Stomach (tissue), 9 donors: ENCODE measurements around the gene CTR9. TPM values are rescaled to one million over a fixed set of nuclear protein-coding genes. Genes with fewer than 3 reads are reported as not detected.

ENCODE experiments used
- DNase-seq, 2 donors: peaks; one replicate each; pipeline versions ENCODE4 v3.0.0 to v3.0.0-alpha.2; 2013 to 2019
- H3K27ac ChIP-seq, 5 donors: fragments of 200-600 bp in 4 of 5; sonication (generic) in 4 of 5; one replicate each; pipeline ENCODE4 v1.5.1; 2013 to 2019; ENCODE audit warnings: mild to moderate bottlenecking in 1 of 5, moderate library complexity in 1 of 5
- H3K27me3 ChIP-seq, 3 donors: fragments of 200-600 bp; sonication (generic); one replicate each; pipeline ENCODE4 v1.5.1; 2017 to 2019; ENCODE audit warnings: mixed run types in 1 of 3
- H3K36me3 ChIP-seq, 4 donors: fragments of 200-600 bp; sonication (generic); 1 replicate in 3 of 4; 2 replicates in 1 of 4; pipeline ENCODE4 v1.5.1; 2016 to 2019
- H3K4me1 ChIP-seq, 4 donors: fragments of 200-600 bp; sonication (generic); one replicate each; pipeline ENCODE4 v1.5.1; 2016 to 2019
- H3K4me3 ChIP-seq, 4 donors: fragments of 200-600 bp; sonication (generic) in 3 of 4; one replicate each; pipeline ENCODE4 v1.5.1; 2016 to 2019; ENCODE audit warnings: mild to moderate bottlenecking in 1 of 4
- H3K9me3 ChIP-seq, 4 donors: fragments of 200-600 bp; sonication (generic); one replicate each; pipeline ENCODE4 v1.5.1; 2016 to 2019
- CTCF ChIP-seq, 7 experiments: fragments of 450-650 bp in 4 of 7; fragments of 200-600 bp in 3 of 7; sonication (generic) in 3 of 7; IDR thresholded peaks; one replicate each; pipeline ENCODE4 v1.5.1; 2016 to 2019; ENCODE audit warnings: antibody characterized with exemption in 7 of 7, control low read depth in 2 of 7, mild to moderate bottlenecking in 1 of 7
- EP300 ChIP-seq: sonication (generic); formaldehyde crosslinking; IDR thresholded peaks from one replicate; pipeline ENCODE4 v1.6.1; 2017; ENCODE audit warnings: antibody characterized with exemption
- POLR2A ChIP-seq, 4 donors: fragments of 450-650 bp; IDR thresholded peaks; one replicate each; pipeline ENCODE4 v1.6.1; 2016; ENCODE audit warnings: antibody characterized with exemption in 4 of 4, control low read depth in 2 of 4, mild to moderate bottlenecking in 1 of 4, moderate library complexity in 1 of 4
- POLR2AphosphoS5 ChIP-seq, 3 donors: sonication (generic); formaldehyde crosslinking; IDR thresholded peaks; one replicate each; pipeline ENCODE4 v1.6.1; 2016; ENCODE audit warnings: antibody characterized with exemption in 3 of 3
- WGBS, 5 donors: extraction: QIAGEN DNeasy Blood & Tissue Kit in 3 of 5; methylation state at CpG; one replicate each; pipeline versions ENCODE4 v1.1.5 to v1.1.7; 2013 to 2018; 5-methylcytosine and 5-hydroxymethylcytosine counted together
- intact Hi-C: fragments of 100-400 bp; cut with DNase I; formaldehyde crosslinking; loops from one replicate; pipeline ENCODE4 v1.15.1; 2023; ENCODE audit warnings: low total_unique reads
- polyA plus RNA-seq, 3 donors: library from polyadenylated mRNA; stranded (reverse); fragments of 200-250 nt; gene quantifications; one replicate each; pipeline ENCODE4 v1.2.3, GENCODE V29; 2013
- total RNA-seq, 5 donors: library from RNA; depleted of rRNA; stranded (reverse); fragments of >200 nt; gene quantifications; one replicate each; pipeline versions ENCODE4 v1.1.0 to v1.2.3, GENCODE V29; 2014 to 2016
- donor health status: healthy with polysubstance abuse.
- donor health status: Bipolar disorder and iron deficiency.
- donor health status: healthy.

CTR9 gene
- total and polyA plus RNA-seq, 8 donors, result 9.1 to 39.5 (median 10.4) TPM

DNA sequence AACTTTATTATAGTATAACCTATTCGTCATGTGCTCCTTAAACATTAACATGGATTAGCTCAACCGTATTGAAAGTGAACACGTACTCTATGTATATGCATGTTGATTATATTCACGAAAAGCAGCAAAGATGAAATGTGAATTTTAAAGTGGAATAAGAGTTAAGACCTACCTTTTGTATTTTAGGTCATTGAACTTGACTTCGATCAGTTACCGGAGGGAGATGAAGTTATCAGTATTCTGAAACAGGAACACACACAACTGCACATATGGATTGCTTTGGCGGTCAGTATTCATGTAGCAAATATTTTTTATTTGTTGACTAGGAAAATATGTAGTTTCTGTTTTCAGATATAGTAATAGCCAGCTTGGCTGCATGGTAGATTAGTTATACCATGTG lies 1.4 kb downstream of the CTR9 start:
- intact Hi-C loops, result no loop called here
- no peaks in the 10 kb centered on the region for H3K27me3 ChIP-seq
- H3K36me3 ChIP-seq, result peaks cover 0 to 40% (median 0%) of the 10 kb centered on the region in 4 donors
- H3K9me3 ChIP-seq, result no peaks in the 10 kb centered on the region
- H3K27ac ChIP-seq, result no peak overlapping the region
- H3K4me3 ChIP-seq, result peak overlapping the region; percentile 68 to 89 (median 76)
- H3K4me1 ChIP-seq, result peaks cover 9 to 29% (median 22%) of the 10 kb centered on the region in 4 donors
- TF ChIP-seq POLR2A (IDR thresholded peaks at IDR 0.05), result no peak
- TF ChIP-seq POLR2AphosphoS5 (IDR thresholded peaks at IDR 0.05), result no peak
- TF ChIP-seq CTCF (IDR thresholded peaks at IDR 0.05), result no peak
- 40 to 62% (median 59%) methylated on average over 7 of the region's 7 CpGs for WGBS, 5 donors
- no peak for DNase-seq

- H3K27me3 ChIP-seq, result no peaks in the 10 kb centered on the region
- H3K27ac ChIP-seq, result no peak overlapping the region
- H3K36me3 ChIP-seq, result peaks cover 0 to 74% (median 0%) of the 10 kb centered on the region in 4 donors
- no peak for DNase-seq
- H3K4me1 ChIP-seq, result no peaks in the 10 kb centered on the region
- no peak overlapping the region for H3K4me3 ChIP-seq
- WGBS, 5 donors, result 91 to 94% (median 93%) methylated on average over 1 of the region's 1 CpG
- intact Hi-C loops, result no loop called here
- no peak for TF ChIP-seq CTCF (IDR thresholded peaks at IDR 0.05)
- TF ChIP-seq EP300, result no peak
- no peak for TF ChIP-seq POLR2A (IDR thresholded peaks at IDR 0.05)
- no peak for TF ChIP-seq POLR2AphosphoS5 (IDR thresholded peaks at IDR 0.05)
- H3K9me3 ChIP-seq, result no peaks in the 10 kb centered on the region
Observed at GRCh38 chr11:10758957-10759356, 7.9 kb downstream of the CTR9 start.

DNA sequence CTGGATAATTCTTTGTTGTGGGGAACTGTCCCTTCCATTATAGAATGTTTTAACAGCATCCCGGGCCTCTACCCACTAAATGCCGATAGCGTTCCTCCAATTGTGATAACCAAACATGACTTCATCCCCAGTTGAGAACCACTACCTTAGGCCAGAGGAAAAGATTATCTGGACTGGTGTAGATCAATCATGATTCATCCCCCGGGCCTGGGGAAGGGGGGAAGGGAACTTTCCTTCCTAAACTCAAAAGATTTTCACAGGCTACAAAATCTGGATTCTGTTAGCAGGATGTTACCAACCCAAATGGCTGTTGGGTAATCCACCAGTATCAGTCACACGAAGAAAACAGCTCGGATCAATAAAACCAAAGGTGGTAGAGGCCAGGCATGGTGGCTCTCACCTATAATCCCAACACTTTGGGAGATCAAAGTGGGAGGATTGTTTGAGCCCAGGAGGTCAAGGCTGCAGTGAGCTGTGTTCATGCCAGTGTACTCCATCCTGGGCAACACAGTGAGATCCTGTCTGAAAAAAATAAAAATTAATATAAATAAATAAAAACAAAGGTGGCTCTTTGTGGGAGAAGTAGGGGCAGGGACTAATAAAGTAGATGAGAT lies 10.1 kb downstream of the CTR9 start:
- Histone ChIP-seq H3K4me3 (no peak overlapping the region), H3K27ac (no peak overlapping the region), H3K9me3 (no peaks in the 10 kb centered on the region), H3K4me1 (no peaks in the 10 kb centered on the region), H3K27me3 (no peaks in the 10 kb centered on the region), H3K36me3 (peaks cover 0 to 70% (median 0%) of the 10 kb centered on the region in 4 donors)
- TF ChIP-seq POLR2AphosphoS5 (IDR thresholded peaks at IDR 0.05) (no peak), EP300 (no peak), CTCF (IDR thresholded peaks at IDR 0.05) (no peak), POLR2A (IDR thresholded peaks at IDR 0.05) (no peak)
- 62 to 92% (median 90%) methylated on average over 6 of the region's 6 CpGs for WGBS, 5 donors
- no peak for DNase-seq
- intact Hi-C loops, result no loop called here

DNA sequence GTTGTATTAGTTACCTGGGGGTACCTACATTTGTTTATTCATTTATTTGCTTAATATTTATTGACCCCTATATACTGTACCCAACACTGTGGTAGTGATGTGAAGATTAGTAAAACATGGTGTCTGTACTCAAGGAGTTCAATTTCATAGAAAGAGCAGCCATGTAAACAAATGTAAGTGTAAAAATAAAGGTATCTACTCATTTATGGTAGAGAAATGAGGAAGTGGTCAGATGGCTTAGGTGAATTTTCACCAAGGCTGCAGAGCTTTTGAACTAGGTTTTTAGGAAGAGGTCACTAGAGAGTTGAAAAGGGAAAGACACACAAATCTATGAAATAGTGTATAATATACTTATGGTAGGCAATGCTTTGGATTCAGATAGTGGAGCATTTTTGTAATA lies 11.1 kb downstream of the CTR9 start:
- Histone ChIP-seq H3K27ac (no peak overlapping the region), H3K27me3 (no peaks in the 10 kb centered on the region), H3K36me3 (peaks cover 0 to 65% (median 0%) of the 10 kb centered on the region in 4 donors), H3K9me3 (no peaks in the 10 kb centered on the region), H3K4me1 (no peaks in the 10 kb centered on the region), H3K4me3 (no peak overlapping the region)
- no peak for TF ChIP-seq CTCF (IDR thresholded peaks at IDR 0.05)
- no peak for TF ChIP-seq EP300
- TF ChIP-seq POLR2A (IDR thresholded peaks at IDR 0.05), result no peak
- no peak for TF ChIP-seq POLR2AphosphoS5 (IDR thresholded peaks at IDR 0.05)
- intact Hi-C loops, result no loop called here
- DNase-seq, result no peak
